Glutamatergic neuron (in vitro differentiated cells): ENCODE data around the gene SKI. TPM values are rescaled to one million over a fixed set of nuclear protein-coding genes. Genes with fewer than 3 reads are reported as not detected.

Experiments used
- DNase-seq: peaks from one replicate; pipeline ENCODE4 v3.0.0; 2022
- H3K27ac Mint-ChIP-seq: one replicate; pipeline ENCODE4 v1.8.0; 2020; ENCODE audit warnings: mild to moderate bottlenecking, mixed read lengths, inconsistent platforms; ENCODE audit not compliant: unreplicated experiment
- H3K27me3 Mint-ChIP-seq: one replicate; pipeline ENCODE4 v1.8.0; 2020; ENCODE audit warnings: mild to moderate bottlenecking, moderate library complexity, mixed read lengths, inconsistent platforms; ENCODE audit not compliant: unreplicated experiment
- H3K36me3 Mint-ChIP-seq: one replicate; pipeline ENCODE4 v1.8.0; 2020; ENCODE audit warnings: mild to moderate bottlenecking, mixed read lengths, inconsistent platforms; ENCODE audit not compliant: unreplicated experiment
- H3K4me1 Mint-ChIP-seq: one replicate; pipeline ENCODE4 v1.8.0; 2020; ENCODE audit warnings: mild to moderate bottlenecking, low read depth, mixed read lengths, inconsistent platforms; ENCODE audit not compliant: unreplicated experiment
- H3K4me3 Mint-ChIP-seq: one replicate; pipeline ENCODE4 v1.8.0; 2020; ENCODE audit warnings: mild to moderate bottlenecking, mixed read lengths, inconsistent platforms; ENCODE audit not compliant: unreplicated experiment
- H3K9me3 Mint-ChIP-seq: one replicate; pipeline ENCODE4 v1.8.0; 2020; ENCODE audit warnings: mild to moderate bottlenecking, moderate library complexity, mixed read lengths, inconsistent platforms; ENCODE audit not compliant: unreplicated experiment
- CTCF ChIP-seq: fragments of 200-600 bp; sonication (generic); IDR thresholded peaks from one replicate; pipeline ENCODE4 v1.5.0; 2021; ENCODE audit not compliant: partially characterized antibody, unreplicated experiment
- total RNA-seq: library from RNA; stranded (reverse); fragmentation: NEBNext Ultra II Directional; extraction: Animal tissue kit (Norgen Biotek cat#: 25700); gene quantifications from one replicate; pipeline ENCODE4 v1.2.1, GENCODE V29; 2021; ENCODE audit not compliant: unreplicated experiment

The SKI gene
- total RNA-seq, 1 donor from 2014 or later = 143 TPM

- Mint-ChIP-seq H3K4me3 (peak overlapping the region; percentile 52), H3K27ac (peak overlapping the region; percentile 70), H3K9me3 (peaks cover 24% of the 10 kb centered on the region), H3K4me1 (peaks cover 17% of the 10 kb centered on the region), H3K27me3 (peaks cover 16% of the 10 kb centered on the region), H3K36me3 (no peaks in the 10 kb centered on the region)
- no peak for TF ChIP-seq CTCF
- no peak for DNase-seq
Measured at GRCh38 chr1:2298685-2299084, 70.6 kb downstream of the SKI start.

GRCh38 chr1:2299131-2299627 lies 71.1 kb downstream of the SKI start:
- Mint-ChIP-seq H3K36me3 (no peaks in the 10 kb centered on the region), H3K27ac (peak overlapping the region; percentile 81), H3K27me3 (peaks cover 14% of the 10 kb centered on the region), H3K9me3 (peaks cover 22% of the 10 kb centered on the region), H3K4me3 (peak overlapping the region; percentile 52), H3K4me1 (peaks cover 13% of the 10 kb centered on the region)
- TF ChIP-seq CTCF = no peak
- DNase-seq = no peak

- peaks cover 14% of the 10 kb centered on the region for H3K27me3 Mint-ChIP-seq
- no peaks in the 10 kb centered on the region for H3K36me3 Mint-ChIP-seq
- H3K4me1 Mint-ChIP-seq = peaks cover 13% of the 10 kb centered on the region
- no peak overlapping the region for H3K4me3 Mint-ChIP-seq
- H3K27ac Mint-ChIP-seq = peak overlapping the region; percentile 89
- peaks cover 25% of the 10 kb centered on the region for H3K9me3 Mint-ChIP-seq
- peak; percentile 60 for DNase-seq
- no peak for TF ChIP-seq CTCF
Measured at GRCh38 chr1:2300004-2300771, 72.1 kb downstream of the SKI start.

- peak; percentile 59 for DNase-seq
- H3K4me1 Mint-ChIP-seq = peaks cover 11% of the 10 kb centered on the region
Measured at GRCh38 chr1:2300851-2301606, 72.9 kb downstream of the SKI start.

More at GRCh38 chr1:2300851-2301606, 72.9 kb downstream of the SKI start:
- peaks cover 21% of the 10 kb centered on the region for H3K9me3 Mint-ChIP-seq
- no peaks in the 10 kb centered on the region for H3K36me3 Mint-ChIP-seq
- H3K4me3 Mint-ChIP-seq = peak overlapping the region; percentile 11
- peak overlapping the region; percentile 66 for H3K27ac Mint-ChIP-seq
- no peak for TF ChIP-seq CTCF
- peaks cover 15% of the 10 kb centered on the region for H3K27me3 Mint-ChIP-seq
